ENCODE data around the gene GDAP1L1.

DNA sequence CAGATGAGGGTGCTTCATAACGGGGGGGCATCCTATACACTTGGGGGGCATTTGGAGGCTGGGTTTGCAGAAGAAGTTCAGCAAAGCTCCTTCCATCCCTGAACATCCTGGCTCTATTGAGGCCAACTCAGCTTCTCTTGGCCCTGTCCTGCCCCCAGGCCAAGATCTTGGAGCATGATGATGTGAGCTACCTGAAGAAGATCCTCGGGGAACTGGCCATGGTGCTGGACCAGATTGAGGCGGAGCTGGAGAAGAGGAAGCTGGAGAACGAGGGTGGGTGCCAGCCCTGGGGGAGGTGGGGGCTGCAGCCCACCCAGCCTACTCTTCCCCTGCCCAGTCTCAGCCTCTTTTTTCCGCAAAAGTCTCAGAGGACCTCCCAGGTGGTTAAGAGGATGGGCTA, 17.2 kb downstream of the GDAP1L1 start:
- no peak for TF ChIP-seq EZH2 (IDR thresholded peaks at IDR 0.05; ENCODE audit: borderline replicate concordance, insufficient read depth, low read length, poor library complexity, severe bottlenecking)
- TF ChIP-seq POLR2AphosphoS5 (IDR thresholded peaks at IDR 0.05): no peak
- TF ChIP-seq CTCF (IDR thresholded peaks at IDR 0.05; ENCODE audit: poor library complexity, severe bottlenecking): no peak
- TF ChIP-seq RAD21 (conservative IDR thresholded peaks at IDR 0.05): no peak
- TF ChIP-seq, protein P1, sequence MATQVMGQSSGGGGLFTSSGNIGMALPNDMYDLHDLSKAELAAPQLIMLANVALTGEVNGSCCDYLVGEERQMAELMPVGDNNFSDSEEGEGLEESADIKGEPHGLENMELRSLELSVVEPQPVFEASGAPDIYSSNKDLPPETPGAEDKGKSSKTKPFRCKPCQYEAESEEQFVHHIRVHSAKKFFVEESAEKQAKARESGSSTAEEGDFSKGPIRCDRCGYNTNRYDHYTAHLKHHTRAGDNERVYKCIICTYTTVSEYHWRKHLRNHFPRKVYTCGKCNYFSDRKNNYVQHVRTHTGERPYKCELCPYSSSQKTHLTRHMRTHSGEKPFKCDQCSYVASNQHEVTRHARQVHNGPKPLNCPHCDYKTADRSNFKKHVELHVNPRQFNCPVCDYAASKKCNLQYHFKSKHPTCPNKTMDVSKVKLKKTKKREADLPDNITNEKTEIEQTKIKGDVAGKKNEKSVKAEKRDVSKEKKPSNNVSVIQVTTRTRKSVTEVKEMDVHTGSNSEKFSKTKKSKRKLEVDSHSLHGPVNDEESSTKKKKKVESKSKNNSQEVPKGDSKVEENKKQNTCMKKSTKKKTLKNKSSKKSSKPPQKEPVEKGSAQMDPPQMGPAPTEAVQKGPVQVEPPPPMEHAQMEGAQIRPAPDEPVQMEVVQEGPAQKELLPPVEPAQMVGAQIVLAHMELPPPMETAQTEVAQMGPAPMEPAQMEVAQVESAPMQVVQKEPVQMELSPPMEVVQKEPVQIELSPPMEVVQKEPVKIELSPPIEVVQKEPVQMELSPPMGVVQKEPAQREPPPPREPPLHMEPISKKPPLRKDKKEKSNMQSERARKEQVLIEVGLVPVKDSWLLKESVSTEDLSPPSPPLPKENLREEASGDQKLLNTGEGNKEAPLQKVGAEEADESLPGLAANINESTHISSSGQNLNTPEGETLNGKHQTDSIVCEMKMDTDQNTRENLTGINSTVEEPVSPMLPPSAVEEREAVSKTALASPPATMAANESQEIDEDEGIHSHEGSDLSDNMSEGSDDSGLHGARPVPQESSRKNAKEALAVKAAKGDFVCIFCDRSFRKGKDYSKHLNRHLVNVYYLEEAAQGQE (IDR thresholded peaks at IDR 0.05; ENCODE audit: borderline replicate concordance): no peak
- TF ChIP-seq EP300 (conservative IDR thresholded peaks at IDR 0.05; ENCODE audit: poor library complexity, severe bottlenecking): no peak
- no peak for TF ChIP-seq MXI1 (conservative IDR thresholded peaks at IDR 0.05; ENCODE audit: poor library complexity, severe bottlenecking)

All from neural cell (in vitro differentiated cells).